SU-DHL-6 (cell line): Measurements from ENCODE around the gene OR51G2.

Experiments
- H2AFZ ChIP-seq: fragments of 200-600 bp; sonication (generic); 2 replicates; pipeline ENCODE4 v1.6.1; 2014; ENCODE audit warnings: low read depth, mild to moderate bottlenecking, moderate library complexity, mixed read lengths, antibody characterized with exemption, low read length; ENCODE audit not compliant: severe bottlenecking
- H3F3A ChIP-seq: fragments of 200-600 bp; shearing (Covaris generic); 2 replicates; pipeline ENCODE4 v1.6.0; 2016; ENCODE audit warnings: antibody characterized with exemption, mild to moderate bottlenecking; ENCODE audit not compliant: insufficient read depth
- H3K27ac ChIP-seq: fragments of 200-600 bp; sonication (generic); 2 replicates; pipeline ENCODE4 v1.5.1; 2016; ENCODE audit warnings: low read depth, mild to moderate bottlenecking, low read length, moderate library complexity, mixed read lengths
- H3K27me3 ChIP-seq: fragments of 200-600 bp; sonication (generic), shearing (Covaris generic); 2 replicates; pipeline ENCODE4 v1.6.0; 2014; ENCODE audit warnings: mild to moderate bottlenecking, low read length
- H3K36me3 ChIP-seq: fragments of 200-600 bp; sonication (generic); 2 replicates; pipeline ENCODE4 v1.6.1; 2014; ENCODE audit warnings: mild to moderate bottlenecking, low read length, mixed read lengths
- H3K4me2 ChIP-seq: fragments of 300-600, 200-600 bp; shearing (Covaris generic), sonication (generic); 2 replicates; pipeline ENCODE4 v1.6.0; 2014; ENCODE audit warnings: low read length, low read depth, mild to moderate bottlenecking; ENCODE audit not compliant: poor library complexity, severe bottlenecking
- H3K4me3 ChIP-seq: fragments of 200-600 bp; sonication (generic); 2 replicates; pipeline ENCODE4 v1.5.1; 2014; ENCODE audit warnings: antibody characterized with exemption, low read length, mild to moderate bottlenecking, mixed read lengths; ENCODE audit not compliant: insufficient read depth, poor library complexity, severe bottlenecking
- H3K79me2 ChIP-seq: fragments of 200-600 bp; sonication (generic); 2 replicates; pipeline ENCODE4 v1.6.1; 2014; ENCODE audit warnings: mild to moderate bottlenecking, low read length, moderate library complexity; ENCODE audit not compliant: insufficient read depth
- H3K9ac ChIP-seq: fragments of 200-600 bp; sonication (generic); 2 replicates; pipeline ENCODE4 v1.7.0; 2014; ENCODE audit warnings: mild to moderate bottlenecking, low read length
- H3K9me2 ChIP-seq: fragments of 200-600 bp; sonication (generic); replicated peaks from 2 replicates; pipeline ENCODE4 v1.6.1; 2014; ENCODE audit warnings: low read length; ENCODE audit not compliant: insufficient read depth
- H3K9me3 ChIP-seq: fragments of 200-600 bp; sonication (generic); 2 replicates; pipeline ENCODE4 v1.6.1; 2014; ENCODE audit warnings: low read length, mixed read lengths; ENCODE audit not compliant: insufficient read depth
- H4K20me1 ChIP-seq: fragments of 200-600 bp; sonication (generic); 2 replicates; pipeline ENCODE4 v1.6.1; 2014; ENCODE audit warnings: low read depth, mild to moderate bottlenecking, antibody characterized with exemption, low read length, moderate library complexity, mixed read lengths
- EZH2phosphoT487 ChIP-seq: fragments of 200-600 bp; sonication (generic), shearing (Covaris generic); conservative IDR thresholded peaks from 2 replicates; pipeline ENCODE4 v1.6.1; 2018; ENCODE audit warnings: mild to moderate bottlenecking, antibody characterized with exemption, low read length, moderate library complexity, mixed read lengths
- TF ChIP-seq, protein P1 (sequence below): fragments of 200-600 bp; sonication (generic); IDR thresholded peaks from one replicate; pipeline ENCODE4 v1.5.1; 2017; ENCODE audit warnings: antibody characterized with exemption, mild to moderate bottlenecking, low read length, moderate library complexity; ENCODE audit not compliant: insufficient read depth, poor library complexity, severe bottlenecking

OR51G2 gene

DNA sequence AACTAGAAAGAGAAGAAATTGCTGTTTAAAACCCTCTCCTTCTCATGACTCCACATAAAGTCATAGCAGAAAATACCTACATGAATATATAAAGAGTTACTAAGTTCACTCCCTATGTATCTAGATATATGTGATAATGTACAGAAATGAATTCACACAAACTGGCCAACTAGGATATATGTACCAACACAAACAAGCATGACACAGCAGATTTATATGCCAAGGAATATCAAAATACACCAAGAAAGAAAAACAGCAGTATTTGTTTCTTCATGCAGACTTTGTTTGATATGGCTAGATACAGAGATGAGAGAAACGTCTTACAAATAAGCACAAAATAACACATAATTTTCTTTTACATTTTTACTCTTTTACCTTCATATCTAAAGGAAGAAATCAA is 3.2 kb upstream of the OR51G2 start:
- TF ChIP-seq EZH2phosphoT487: no peak
- no peak overlapping the region for H3K9ac ChIP-seq
- no peaks in the 10 kb centered on the region for H3F3A ChIP-seq
- no peak overlapping the region for H2AFZ ChIP-seq
- H3K9me2 ChIP-seq: no peaks in the 10 kb centered on the region
- H3K9me3 ChIP-seq: no peaks in the 10 kb centered on the region
- H3K27ac ChIP-seq: no peak overlapping the region
- H3K79me2 ChIP-seq: no peaks in the 10 kb centered on the region
- no peak overlapping the region for H3K4me2 ChIP-seq
- no peak overlapping the region for H3K4me3 ChIP-seq
- H3K36me3 ChIP-seq: no peaks in the 10 kb centered on the region
- no peaks in the 10 kb centered on the region for H3K27me3 ChIP-seq
- H4K20me1 ChIP-seq: no peaks in the 10 kb centered on the region

DNA sequence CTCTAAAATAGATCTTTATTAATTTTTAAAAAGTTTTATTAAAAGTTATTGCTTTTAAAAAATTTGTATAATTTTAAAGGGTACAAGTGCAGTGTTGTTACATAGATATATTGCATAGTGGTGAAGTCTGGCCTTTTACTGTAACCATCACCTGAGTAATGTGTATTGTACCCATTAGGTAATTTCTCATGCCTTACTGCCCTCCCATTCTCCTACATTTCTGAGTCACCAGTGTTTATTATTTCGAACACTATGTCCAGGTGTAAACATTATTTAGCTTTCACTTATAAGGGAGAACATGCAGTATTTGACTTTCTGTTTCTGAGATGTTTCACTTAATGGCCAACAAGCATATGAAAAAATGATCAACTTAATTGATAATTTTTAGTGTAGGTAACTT is 2.6 kb upstream of the OR51G2 start:
- Histone ChIP-seq H3K27me3 (no peaks in the 10 kb centered on the region), H3K4me3 (no peak overlapping the region), H3F3A (no peaks in the 10 kb centered on the region), H4K20me1 (no peaks in the 10 kb centered on the region), H3K79me2 (no peaks in the 10 kb centered on the region), H3K36me3 (no peaks in the 10 kb centered on the region), H3K9me2 (no peaks in the 10 kb centered on the region), H3K27ac (no peak overlapping the region), H3K4me2 (no peak overlapping the region), H3K9ac (no peak overlapping the region), H2AFZ (no peak overlapping the region), H3K9me3 (no peaks in the 10 kb centered on the region)
- TF ChIP-seq, protein P1, sequence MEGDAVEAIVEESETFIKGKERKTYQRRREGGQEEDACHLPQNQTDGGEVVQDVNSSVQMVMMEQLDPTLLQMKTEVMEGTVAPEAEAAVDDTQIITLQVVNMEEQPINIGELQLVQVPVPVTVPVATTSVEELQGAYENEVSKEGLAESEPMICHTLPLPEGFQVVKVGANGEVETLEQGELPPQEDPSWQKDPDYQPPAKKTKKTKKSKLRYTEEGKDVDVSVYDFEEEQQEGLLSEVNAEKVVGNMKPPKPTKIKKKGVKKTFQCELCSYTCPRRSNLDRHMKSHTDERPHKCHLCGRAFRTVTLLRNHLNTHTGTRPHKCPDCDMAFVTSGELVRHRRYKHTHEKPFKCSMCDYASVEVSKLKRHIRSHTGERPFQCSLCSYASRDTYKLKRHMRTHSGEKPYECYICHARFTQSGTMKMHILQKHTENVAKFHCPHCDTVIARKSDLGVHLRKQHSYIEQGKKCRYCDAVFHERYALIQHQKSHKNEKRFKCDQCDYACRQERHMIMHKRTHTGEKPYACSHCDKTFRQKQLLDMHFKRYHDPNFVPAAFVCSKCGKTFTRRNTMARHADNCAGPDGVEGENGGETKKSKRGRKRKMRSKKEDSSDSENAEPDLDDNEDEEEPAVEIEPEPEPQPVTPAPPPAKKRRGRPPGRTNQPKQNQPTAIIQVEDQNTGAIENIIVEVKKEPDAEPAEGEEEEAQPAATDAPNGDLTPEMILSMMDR: no peak
- no peak for TF ChIP-seq EZH2phosphoT487

DNA sequence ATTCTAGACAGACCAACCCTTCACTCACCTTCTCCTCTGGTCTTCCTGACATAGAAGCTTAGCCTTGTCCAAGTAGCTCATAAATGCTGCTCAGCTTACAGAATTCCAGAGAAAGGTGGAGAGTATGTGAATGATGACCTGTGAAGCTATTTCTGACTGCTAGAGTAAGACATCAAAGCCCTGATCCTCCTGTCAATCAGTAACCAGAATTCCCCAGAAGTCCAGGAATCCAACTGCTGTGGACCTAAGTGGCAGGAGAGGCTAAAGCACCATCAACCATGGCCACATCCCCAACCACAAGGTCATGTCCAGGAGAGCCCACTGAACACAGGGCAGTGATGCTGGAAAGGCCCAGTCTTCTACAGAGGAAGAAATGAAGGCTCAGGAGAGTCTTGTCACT is 2.6 kb downstream of the OR51G2 start:
- Histone ChIP-seq H3K27me3 (no peaks in the 10 kb centered on the region), H3K4me3 (no peak overlapping the region), H3K9me3 (no peaks in the 10 kb centered on the region), H3K79me2 (no peaks in the 10 kb centered on the region), H3K4me2 (no peak overlapping the region), H3K36me3 (no peaks in the 10 kb centered on the region), H2AFZ (no peak overlapping the region), H3K9me2 (no peaks in the 10 kb centered on the region), H3K27ac (no peak overlapping the region), H3K9ac (no peak overlapping the region), H3F3A (no peaks in the 10 kb centered on the region), H4K20me1 (no peaks in the 10 kb centered on the region)
- no peak for TF ChIP-seq EZH2phosphoT487
- TF ChIP-seq, protein P1: no peak

DNA sequence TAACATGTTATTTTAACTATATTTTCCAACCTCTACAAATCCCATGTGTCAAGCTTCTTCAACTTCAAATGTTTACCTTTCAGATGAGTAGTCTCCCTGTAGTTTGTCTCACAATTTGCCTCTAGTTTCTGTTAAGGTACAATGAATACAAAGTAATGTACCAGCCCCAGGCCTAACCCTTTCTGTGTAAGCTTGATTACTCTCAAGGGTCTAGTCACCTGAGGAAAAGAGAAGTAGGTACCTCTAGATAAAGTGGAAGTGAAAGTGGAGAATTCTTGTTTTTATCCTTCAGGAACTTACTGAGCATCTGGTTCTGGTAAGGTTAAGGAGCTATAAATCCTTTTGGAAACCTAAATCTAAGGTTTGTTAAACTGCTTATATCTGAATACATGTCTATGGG is 15.7 kb downstream of the OR51G2 start, which contains the start of gene OR51A7:
TSS of gene OR51A7 (plus strand) at position 300 of the 400 bp plus-strand sequence. CDS start 3,587 bp downstream, outside the sequence.
- Histone ChIP-seq H3K79me2 (no peaks in the 10 kb centered on the region), H3K36me3 (no peaks in the 10 kb centered on the region), H3K4me2 (no peak within 1 kb of the TSS), H3F3A (no peaks in the 10 kb centered on the region), H3K27me3 (0 out of 2 replicates have a peak, but pooled peaks cover 3% of the 10 kb centered on the region), H2AFZ (no peak within 1 kb of the TSS), H3K9me3 (no peaks in the 10 kb centered on the region), H3K9me2 (no peaks in the 10 kb centered on the region), H3K9ac (no peak within 1 kb of the TSS), H4K20me1 (no peaks in the 10 kb centered on the region), H3K4me3 (no peak within 1 kb of the TSS), H3K27ac (no peak within 1 kb of the TSS)
- TF ChIP-seq, protein P1: no peak
- no peak for TF ChIP-seq EZH2phosphoT487
